Fibroblast of skin of back (primary cell): ENCODE data around the gene KATNIP.

ENCODE experiments used
- DNase-seq: peaks from one replicate; pipeline ENCODE4 v3.0.0-alpha.2; 2013

The KATNIP gene

DNA sequence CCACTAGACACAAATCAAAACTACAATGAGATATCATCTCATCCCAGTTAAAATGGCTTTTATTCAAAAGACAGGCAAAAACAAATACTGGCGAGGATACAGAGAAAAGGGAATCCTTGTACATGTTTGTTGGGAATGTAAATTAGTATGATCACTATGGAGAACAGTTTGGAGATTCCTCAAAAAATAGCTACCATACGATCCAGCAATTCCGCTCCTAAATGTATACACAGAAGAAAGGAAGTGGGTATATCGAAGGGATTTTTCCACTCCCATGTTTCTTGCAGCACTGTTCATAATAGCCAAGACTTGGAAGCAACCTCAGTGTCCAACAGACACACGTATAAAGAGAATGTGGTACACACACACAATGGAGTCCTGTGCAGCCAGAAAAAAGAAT, 35.3 kb downstream of the KATNIP start:
- no peak for DNase-seq

DNA sequence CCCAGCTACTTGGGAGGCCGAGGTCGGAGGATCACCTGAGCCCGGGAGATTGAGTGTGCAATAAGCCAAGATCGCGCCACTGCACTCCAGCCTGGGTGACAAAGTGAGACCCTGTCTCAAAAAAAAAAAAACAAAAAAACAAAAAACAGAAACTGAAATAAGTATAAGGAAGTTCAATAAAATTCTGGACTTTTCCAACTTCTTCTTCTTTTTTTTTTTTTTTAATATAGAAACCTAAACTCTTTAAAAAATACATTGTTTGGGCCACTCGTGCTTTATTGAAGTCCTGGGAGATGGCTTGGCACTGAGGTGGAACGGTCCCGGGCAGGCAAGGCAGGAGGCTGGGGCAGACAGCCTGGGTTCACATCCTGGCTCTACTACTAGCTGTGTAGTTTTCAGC, 36.8 kb downstream of the KATNIP start:
- no peak for DNase-seq

DNA sequence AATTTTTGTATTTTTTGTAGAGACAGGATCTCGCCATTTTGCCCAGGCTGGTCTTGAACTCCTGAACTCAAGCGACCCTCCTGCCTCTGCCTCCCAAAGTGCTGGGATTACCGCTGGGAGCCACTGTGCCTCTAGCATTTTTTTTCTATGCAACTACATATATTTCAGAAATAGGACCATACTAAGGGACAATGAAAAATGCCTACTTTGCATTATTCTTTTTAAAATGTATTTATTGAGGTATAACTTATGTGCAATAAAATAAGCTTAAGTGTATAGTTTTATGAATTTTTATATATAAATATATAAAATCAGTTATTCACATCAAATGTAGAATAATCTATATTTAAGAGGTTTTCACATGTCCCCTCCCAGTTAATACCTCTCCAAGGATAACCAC, 38.1 kb downstream of the KATNIP start:
- no peak for DNase-seq

DNA sequence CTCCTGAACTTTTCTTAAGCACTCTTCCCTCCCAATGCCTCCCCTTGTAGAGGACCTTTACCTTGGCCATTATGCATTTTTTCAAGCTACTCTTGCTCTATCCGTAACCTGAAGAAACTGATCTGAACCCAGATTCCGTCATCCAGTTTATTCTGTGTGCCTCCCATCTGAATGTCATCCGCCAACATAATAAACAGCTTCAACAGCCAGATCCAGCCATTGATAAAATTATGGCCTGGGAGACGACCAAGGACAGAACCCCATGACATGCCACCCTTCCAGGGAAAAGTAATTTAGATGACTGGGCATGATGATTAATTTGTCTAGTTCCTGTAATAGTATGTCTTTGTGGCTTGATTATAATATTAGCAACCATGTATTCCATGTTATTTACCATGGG, 41.9 kb downstream of the KATNIP start:
- no peak for DNase-seq

DNA sequence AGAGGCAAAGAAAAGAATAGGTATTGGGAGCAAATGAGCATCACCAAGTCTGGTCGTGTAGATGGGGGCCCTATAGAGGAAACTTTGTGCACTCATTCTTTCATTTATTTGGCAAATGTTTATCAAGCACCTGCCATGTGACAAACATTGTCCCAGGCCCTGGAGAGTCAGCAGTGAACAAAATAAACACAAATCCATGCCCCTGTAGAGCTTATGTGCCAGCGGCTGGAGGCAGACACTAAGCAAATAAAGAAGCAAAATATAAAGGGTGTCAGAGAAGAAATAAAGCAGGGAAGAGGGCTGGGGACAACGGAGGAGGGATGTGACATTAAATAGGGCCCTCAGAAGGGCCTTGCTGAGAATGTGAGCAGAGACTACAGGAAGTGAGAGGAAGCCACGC, 45.5 kb downstream of the KATNIP start:
- no peak for DNase-seq

DNA sequence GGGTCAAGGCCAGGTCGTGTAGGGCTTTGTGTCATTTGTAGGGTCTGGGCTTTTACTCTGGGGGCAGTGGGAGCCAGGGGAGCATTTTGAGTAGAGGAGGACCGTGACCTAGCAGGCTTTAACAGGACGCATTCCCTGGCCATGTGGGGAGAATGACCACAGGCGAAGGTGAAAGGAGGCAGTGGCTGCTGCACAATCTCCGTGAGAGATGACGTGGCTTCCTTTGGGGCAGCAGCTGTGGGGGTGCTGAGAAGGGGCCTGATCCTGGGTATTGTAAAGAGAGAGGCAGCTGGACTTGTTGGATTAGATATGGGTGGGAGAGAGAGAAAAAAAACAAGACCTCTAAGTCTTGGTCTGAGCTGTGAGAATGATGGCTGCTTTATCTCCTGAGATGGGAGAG, 46.0 kb downstream of the KATNIP start:
- no peak for DNase-seq

DNA sequence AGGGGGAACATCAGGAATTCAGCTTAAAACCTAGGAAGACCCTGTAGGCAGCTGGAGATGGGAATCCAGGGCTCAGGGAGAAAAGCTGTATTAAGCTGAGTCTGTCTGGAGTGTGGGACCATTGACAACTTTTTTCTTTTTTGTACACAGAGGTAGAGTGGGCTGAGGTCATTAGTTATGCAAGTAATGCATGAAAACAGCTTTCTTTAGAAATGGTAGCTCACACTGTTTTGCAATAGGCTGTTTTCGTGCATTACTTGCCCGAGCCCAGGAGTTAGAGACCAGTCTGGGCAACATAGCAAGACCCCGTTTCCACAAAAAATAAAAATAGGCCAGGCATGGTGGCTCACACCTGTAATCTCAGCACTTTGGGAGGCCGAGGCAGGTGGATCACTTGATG, 46.5 kb downstream of the KATNIP start:
- DNase-seq = no peak

DNA sequence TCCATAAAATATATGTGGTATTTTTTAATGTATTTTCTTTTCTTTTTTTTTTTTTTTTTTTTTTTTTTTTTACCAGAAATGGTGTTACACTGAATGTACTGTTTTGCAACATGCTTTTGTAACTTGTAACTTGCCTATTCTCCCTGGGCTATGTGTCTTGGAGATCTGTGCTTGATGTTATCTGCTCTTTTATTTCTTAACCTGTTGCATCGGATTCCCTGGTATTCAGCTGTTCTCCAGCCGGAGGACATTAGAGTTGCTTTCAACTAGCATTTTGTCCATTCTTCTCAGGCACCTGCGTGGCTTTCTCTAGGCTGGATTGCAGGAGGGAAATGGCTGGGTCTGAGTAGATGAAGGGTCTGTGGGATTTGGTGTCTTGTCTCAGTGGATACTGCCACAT, 47.4 kb downstream of the KATNIP start:
- no peak for DNase-seq

DNA sequence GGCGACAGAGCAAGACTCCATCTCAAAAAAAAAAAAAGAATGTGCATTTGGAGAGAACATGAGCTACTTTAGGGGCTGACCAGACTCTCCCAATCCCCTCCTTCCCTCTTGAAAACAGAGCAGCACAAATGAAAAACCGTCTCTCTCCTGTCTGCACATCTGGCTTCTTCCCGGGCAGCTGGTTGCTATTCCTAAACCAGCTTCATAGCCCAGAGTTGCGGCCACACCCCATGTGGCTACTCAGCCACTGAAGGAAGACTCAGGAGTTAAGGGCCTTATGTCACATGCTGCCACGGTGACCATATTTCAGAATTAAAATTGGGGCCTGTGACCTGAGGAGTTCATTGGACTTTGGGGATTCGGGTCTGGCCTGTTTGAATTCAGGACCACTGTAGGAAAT, 48.3 kb downstream of the KATNIP start:
- DNase-seq = no peak

DNA sequence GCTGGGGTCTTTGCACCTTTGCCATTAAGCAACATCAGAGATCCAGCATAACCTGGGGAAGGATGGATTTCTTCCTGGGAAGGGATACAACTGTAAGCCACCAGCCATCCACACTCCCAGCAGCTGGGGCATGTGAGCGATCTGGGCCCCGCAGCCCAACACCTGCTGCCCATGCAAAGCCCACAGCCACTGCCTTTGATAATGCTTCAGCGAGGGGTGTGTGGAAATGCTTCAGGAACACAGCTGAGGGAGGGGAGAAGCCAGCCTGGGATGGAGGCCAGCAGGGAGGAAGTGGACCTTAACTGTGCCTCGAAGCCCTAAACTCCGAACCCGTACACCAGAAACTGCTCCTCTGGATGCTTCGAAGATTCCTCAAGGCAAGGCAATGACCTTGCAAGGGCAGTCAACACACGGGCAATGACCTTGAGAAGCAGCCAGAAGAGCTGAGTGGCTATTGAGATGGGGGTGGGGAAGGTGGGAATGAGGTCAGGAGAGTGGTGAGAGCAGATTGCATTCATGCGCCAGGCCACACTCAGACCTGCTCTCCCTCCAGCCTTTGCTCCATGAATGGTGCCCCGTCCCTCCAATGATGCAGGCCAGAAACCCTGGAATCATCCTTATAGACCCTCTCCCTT, 49.1 kb downstream of the KATNIP start:
- DNase-seq = no peak

DNA sequence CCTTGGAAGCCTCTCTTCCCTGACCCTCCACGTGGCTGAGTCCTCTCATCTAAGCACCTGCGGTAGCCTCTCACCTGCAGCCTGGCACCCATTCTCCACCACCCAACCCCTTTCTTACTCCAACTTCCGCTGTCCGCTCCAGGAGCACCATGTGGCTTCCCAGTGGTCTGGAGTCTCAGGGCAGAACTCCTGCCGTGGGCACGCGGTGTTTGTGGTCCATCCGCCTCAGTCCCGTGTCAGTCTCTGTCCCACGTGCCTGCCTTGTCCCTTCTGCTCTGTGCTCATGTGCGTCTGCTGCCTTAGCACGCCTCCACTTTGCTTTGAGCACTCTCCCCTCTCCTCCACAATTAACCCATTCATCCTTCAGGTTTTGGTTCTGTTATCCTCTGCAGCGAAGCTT, 49.7 kb downstream of the KATNIP start:
- no peak for DNase-seq
